ENCODE results near the gene RGS17.
"Not testable (repeated sequence)": the region's sequence is repeated elsewhere in the genome, so short reads cannot be mapped to it uniquely, and the experiment has no call there.

Gene RGS17

GRCh38 chr6:153149891-153150290 is 18.8 kb upstream of the RGS17 start:
- no peak for DNase-seq (ENCODE audit: low read depth)
- H3K36me3 ChIP-seq (ENCODE audit: control insufficient read depth, insufficient read depth, low read length, severe bottlenecking), result no peaks in the 10 kb centered on the region
- no peaks in the 10 kb centered on the region for H3K9me3 ChIP-seq (ENCODE audit: control insufficient read depth, low read length)
- no peaks in the 10 kb centered on the region for H3K27me3 ChIP-seq (replicated peaks; ENCODE audit: control insufficient read depth, insufficient read depth, low read length)
- no peak overlapping the region for H3K9ac ChIP-seq (ENCODE audit: low read length)
- H3K4me3 ChIP-seq (ENCODE audit: low read length), result no peak overlapping the region
- peaks cover 2% of the 10 kb centered on the region for H3K4me1 ChIP-seq (ENCODE audit: control insufficient read depth, insufficient read depth, low read length)

- no peaks in the 10 kb centered on the region for H3K36me3 ChIP-seq (ENCODE audit: control insufficient read depth, insufficient read depth, low read length, severe bottlenecking)
- no peak for DNase-seq (ENCODE audit: low read depth)
These were observed 15.3 kb upstream of the RGS17 start for GRCh38 chr6:153146413-153146812.

GRCh38 chr6:153145591-153145990 is 14.5 kb upstream of the RGS17 start:
- Histone ChIP-seq H3K4me3 (ENCODE audit: low read length) (no peak overlapping the region), H3K27me3 (replicated peaks; ENCODE audit: control insufficient read depth, insufficient read depth, low read length) (no peaks in the 10 kb centered on the region), H3K4me1 (ENCODE audit: control insufficient read depth, insufficient read depth, low read length) (peaks cover 18% of the 10 kb centered on the region), H3K36me3 (ENCODE audit: control insufficient read depth, insufficient read depth, low read length, severe bottlenecking) (no peaks in the 10 kb centered on the region), H3K9ac (ENCODE audit: low read length) (no peak overlapping the region), H3K9me3 (ENCODE audit: control insufficient read depth, low read length) (no peaks in the 10 kb centered on the region)
- no peak for DNase-seq (ENCODE audit: low read depth)

More at GRCh38 chr6:153146413-153146812, 15.3 kb upstream of the RGS17 start:
- H3K9ac ChIP-seq (ENCODE audit: low read length), result no peak overlapping the region
- no peak overlapping the region for H3K4me3 ChIP-seq (ENCODE audit: low read length)
- no peaks in the 10 kb centered on the region for H3K9me3 ChIP-seq (ENCODE audit: control insufficient read depth, low read length)
- H3K27me3 ChIP-seq (replicated peaks; ENCODE audit: control insufficient read depth, insufficient read depth, low read length), result no peaks in the 10 kb centered on the region
- peaks cover 14% of the 10 kb centered on the region for H3K4me1 ChIP-seq (ENCODE audit: control insufficient read depth, insufficient read depth, low read length)

- Histone ChIP-seq H3K9ac (ENCODE audit: low read length) (peak overlapping the region; percentile 57), H3K9me3 (ENCODE audit: control insufficient read depth, low read length) (no peaks in the 10 kb centered on the region), H3K4me1 (ENCODE audit: control insufficient read depth, insufficient read depth, low read length) (peaks cover 18% of the 10 kb centered on the region), H3K36me3 (ENCODE audit: control insufficient read depth, insufficient read depth, low read length, severe bottlenecking) (no peaks in the 10 kb centered on the region), H3K4me3 (ENCODE audit: low read length) (no peak overlapping the region), H3K27me3 (replicated peaks; ENCODE audit: control insufficient read depth, insufficient read depth, low read length) (no peaks in the 10 kb centered on the region)
- no peak for DNase-seq (ENCODE audit: low read depth)
These were observed 12.1 kb upstream of the RGS17 start for GRCh38 chr6:153143200-153143599.

GRCh38 chr6:153140299-153140698 is 9.2 kb upstream of the RGS17 start:
- peaks cover 18% of the 10 kb centered on the region for H3K4me1 ChIP-seq (ENCODE audit: control insufficient read depth, insufficient read depth, low read length)
- no peaks in the 10 kb centered on the region for H3K27me3 ChIP-seq (replicated peaks; ENCODE audit: control insufficient read depth, insufficient read depth, low read length)
- no peak for DNase-seq (ENCODE audit: low read depth)
- no peaks in the 10 kb centered on the region for H3K36me3 ChIP-seq (ENCODE audit: control insufficient read depth, insufficient read depth, low read length, severe bottlenecking)
- H3K4me3 ChIP-seq (ENCODE audit: low read length), result no peak overlapping the region
- no peak overlapping the region for H3K9ac ChIP-seq (ENCODE audit: low read length)
- no peaks in the 10 kb centered on the region for H3K9me3 ChIP-seq (ENCODE audit: control insufficient read depth, low read length)

- no peak for DNase-seq (ENCODE audit: low read depth)
- no peaks in the 10 kb centered on the region for H3K9me3 ChIP-seq (ENCODE audit: control insufficient read depth, low read length)
- no peak overlapping the region for H3K4me3 ChIP-seq (ENCODE audit: low read length)
- no peaks in the 10 kb centered on the region for H3K36me3 ChIP-seq (ENCODE audit: control insufficient read depth, insufficient read depth, low read length, severe bottlenecking)
- H3K4me1 ChIP-seq (ENCODE audit: control insufficient read depth, insufficient read depth, low read length), result peaks cover 18% of the 10 kb centered on the region
- H3K27me3 ChIP-seq (replicated peaks; ENCODE audit: control insufficient read depth, insufficient read depth, low read length), result no peaks in the 10 kb centered on the region
- H3K9ac ChIP-seq (ENCODE audit: low read length), result no peak overlapping the region
These were observed 7.8 kb upstream of the RGS17 start for GRCh38 chr6:153138930-153139329.

- Histone ChIP-seq H3K36me3 (ENCODE audit: control insufficient read depth, insufficient read depth, low read length, severe bottlenecking) (no peaks in the 10 kb centered on the region), H3K9me3 (ENCODE audit: control insufficient read depth, low read length) (no peaks in the 10 kb centered on the region), H3K4me3 (ENCODE audit: low read length) (no peak overlapping the region), H3K9ac (ENCODE audit: low read length) (no peak overlapping the region), H3K27me3 (replicated peaks; ENCODE audit: control insufficient read depth, insufficient read depth, low read length) (no peaks in the 10 kb centered on the region), H3K4me1 (ENCODE audit: control insufficient read depth, insufficient read depth, low read length) (peaks cover 5% of the 10 kb centered on the region)
- no peak for DNase-seq (ENCODE audit: low read depth)
These were observed 4.6 kb upstream of the RGS17 start for GRCh38 chr6:153135681-153136080.

- not testable (repeated sequence) for H3K4me3 ChIP-seq (ENCODE audit: low read length); H3K27me3 ChIP-seq (replicated peaks; ENCODE audit: control insufficient read depth, insufficient read depth, low read length)
These were observed 2.6 kb upstream of the RGS17 start for GRCh38 chr6:153133667-153134066.

GRCh38 chr6:153130515-153131036 is 506 bp downstream of the RGS17 start:
- Histone ChIP-seq H3K36me3 (ENCODE audit: control insufficient read depth, insufficient read depth, low read length, severe bottlenecking) (no peaks in the 10 kb centered on the region), H3K9me3 (ENCODE audit: control insufficient read depth, low read length) (no peaks in the 10 kb centered on the region), H3K27me3 (replicated peaks; ENCODE audit: control insufficient read depth, insufficient read depth, low read length) (no peaks in the 10 kb centered on the region), H3K4me3 (ENCODE audit: low read length) (peak overlapping the region; percentile 92), H3K9ac (ENCODE audit: low read length) (peak overlapping the region; percentile 80), H3K4me1 (ENCODE audit: control insufficient read depth, insufficient read depth, low read length) (peaks cover 15% of the 10 kb centered on the region)
- DNase-seq (ENCODE audit: low read depth), result peak; percentile 51

More at GRCh38 chr6:153133667-153134066, 2.6 kb upstream of the RGS17 start:
- not testable (repeated sequence) for H3K36me3 ChIP-seq (ENCODE audit: control insufficient read depth, insufficient read depth, low read length, severe bottlenecking); H3K9me3 ChIP-seq (ENCODE audit: control insufficient read depth, low read length); DNase-seq (ENCODE audit: low read depth); H3K9ac ChIP-seq (ENCODE audit: low read length)
- H3K4me1 ChIP-seq (ENCODE audit: control insufficient read depth, insufficient read depth, low read length), result peaks cover 15% of the 10 kb centered on the region

GRCh38 chr6:153129873-153130514 is 1.1 kb downstream of the RGS17 start:
- H3K9me3 ChIP-seq (ENCODE audit: control insufficient read depth, low read length), result no peaks in the 10 kb centered on the region
- no peaks in the 10 kb centered on the region for H3K27me3 ChIP-seq (replicated peaks; ENCODE audit: control insufficient read depth, insufficient read depth, low read length)
- H3K36me3 ChIP-seq (ENCODE audit: control insufficient read depth, insufficient read depth, low read length, severe bottlenecking), result no peaks in the 10 kb centered on the region
- H3K9ac ChIP-seq (ENCODE audit: low read length), result peak overlapping the region; percentile 80
- H3K4me1 ChIP-seq (ENCODE audit: control insufficient read depth, insufficient read depth, low read length), result peaks cover 15% of the 10 kb centered on the region
- H3K4me3 ChIP-seq (ENCODE audit: low read length), result peak overlapping the region; percentile 92
- peak; percentile 53 for DNase-seq (ENCODE audit: low read depth)

- no peak overlapping the region for H3K4me3 ChIP-seq (ENCODE audit: low read length)
- H3K9ac ChIP-seq (ENCODE audit: low read length), result no peak overlapping the region
- peaks cover 14% of the 10 kb centered on the region for H3K4me1 ChIP-seq (ENCODE audit: control insufficient read depth, insufficient read depth, low read length)
- H3K27me3 ChIP-seq (replicated peaks; ENCODE audit: control insufficient read depth, insufficient read depth, low read length), result no peaks in the 10 kb centered on the region
- H3K9me3 ChIP-seq (ENCODE audit: control insufficient read depth, low read length), result no peaks in the 10 kb centered on the region
- DNase-seq (ENCODE audit: low read depth), result no peak
- H3K36me3 ChIP-seq (ENCODE audit: control insufficient read depth, insufficient read depth, low read length, severe bottlenecking), result no peaks in the 10 kb centered on the region
These were observed 4.9 kb downstream of the RGS17 start for GRCh38 chr6:153126218-153126617.

- H3K9ac ChIP-seq (ENCODE audit: low read length), result no peak overlapping the region
These were observed 6.0 kb downstream of the RGS17 start for GRCh38 chr6:153125032-153125431.

More at GRCh38 chr6:153125032-153125431, 6.0 kb downstream of the RGS17 start:
- Histone ChIP-seq H3K27me3 (replicated peaks; ENCODE audit: control insufficient read depth, insufficient read depth, low read length) (no peaks in the 10 kb centered on the region), H3K9me3 (ENCODE audit: control insufficient read depth, low read length) (no peaks in the 10 kb centered on the region), H3K36me3 (ENCODE audit: control insufficient read depth, insufficient read depth, low read length, severe bottlenecking) (no peaks in the 10 kb centered on the region), H3K4me3 (ENCODE audit: low read length) (no peak overlapping the region), H3K4me1 (ENCODE audit: control insufficient read depth, insufficient read depth, low read length) (peaks cover 17% of the 10 kb centered on the region)
- no peak for DNase-seq (ENCODE audit: low read depth)
